PFSK-1 (cell line): ENCODE measurements around the gene YAE1.

Experiments used
- FOXP2 ChIP-seq: optimal IDR thresholded peaks from 2 replicates; pipeline ENCODE3; 2011; ENCODE audit warnings: borderline replicate concordance, control low read depth, inconsistent platforms; ENCODE audit not compliant: insufficient read depth; ENCODE audit errors: extremely low read length, extremely low read depth
- POLR2AphosphoS5 ChIP-seq: IDR thresholded peaks from 2 replicates; pipeline ENCODE4 v1.6.1; 2012; ENCODE audit warnings: low read depth, mild to moderate bottlenecking, control low read depth, low read length, moderate library complexity
- REST ChIP-seq, 2 experiments: IDR thresholded peaks; 2 replicates each; pipeline versions ENCODE4 v1.6.1 to v1.8.0; 2011 to 2012; ENCODE audit warnings: low read depth in 2 of 2, low read length in 2 of 2, control low read depth in 1 of 2, inconsistent platforms in 1 of 2, mild to moderate bottlenecking in 1 of 2, moderate library complexity in 1 of 2; ENCODE audit not compliant: insufficient read depth in 1 of 2
- SIN3A ChIP-seq: IDR thresholded peaks from 2 replicates; pipeline ENCODE4 v1.6.1; 2012; ENCODE audit warnings: mild to moderate bottlenecking, low read length, moderate library complexity, borderline replicate concordance; ENCODE audit not compliant: insufficient read depth
- TAF1 ChIP-seq: IDR thresholded peaks from 2 replicates; pipeline ENCODE4 v1.6.1; 2012; ENCODE audit warnings: low read length, control low read depth, borderline replicate concordance; ENCODE audit not compliant: insufficient read depth

The YAE1 gene

GRCh38 chr7:39615350-39615975 is 49.3 kb downstream of the YAE1 start:
- TF ChIP-seq TAF1, result no peak
- TF ChIP-seq REST (IDR thresholded peaks at IDR 0.05; ENCODE audit: insufficient read depth in 1 of 2, low read depth in 2 of 2, low read length in 2 of 2), result no peak
- TF ChIP-seq FOXP2, result no peak
- no peak for TF ChIP-seq POLR2AphosphoS5
- TF ChIP-seq SIN3A, result no peak

- TF ChIP-seq REST (IDR thresholded peaks at IDR 0.05; ENCODE audit: insufficient read depth in 1 of 2, low read depth in 2 of 2, low read length in 2 of 2), result no peak
- TF ChIP-seq FOXP2, result no peak
- TF ChIP-seq SIN3A, result no peak
- TF ChIP-seq TAF1, result no peak
- no peak for TF ChIP-seq POLR2AphosphoS5
Measured at GRCh38 chr7:39616138-39616537, 49.9 kb downstream of the YAE1 start.

- TF ChIP-seq FOXP2 (no peak), TAF1 (no peak), REST (IDR thresholded peaks at IDR 0.05; ENCODE audit: insufficient read depth in 1 of 2, low read depth in 2 of 2, low read length in 2 of 2) (no peak), POLR2AphosphoS5 (no peak), SIN3A (no peak)
Measured at GRCh38 chr7:39617005-39617404, 50.8 kb downstream of the YAE1 start.

- no peak for TF ChIP-seq TAF1
- TF ChIP-seq REST (IDR thresholded peaks at IDR 0.05; ENCODE audit: insufficient read depth in 1 of 2, low read depth in 2 of 2, low read length in 2 of 2), result no peak
- no peak for TF ChIP-seq FOXP2
- no peak for TF ChIP-seq POLR2AphosphoS5
- TF ChIP-seq SIN3A, result no peak
Measured at GRCh38 chr7:39618868-39619267, 52.7 kb downstream of the YAE1 start.

GRCh38 chr7:39620486-39620885 is 54.3 kb downstream of the YAE1 start:
- TF ChIP-seq FOXP2 (no peak), REST (IDR thresholded peaks at IDR 0.05; ENCODE audit: insufficient read depth in 1 of 2, low read depth in 2 of 2, low read length in 2 of 2) (no peak), SIN3A (no peak), TAF1 (no peak), POLR2AphosphoS5 (no peak)
